ENCODE results near the gene EFCAB11. TPM values are rescaled to one million over a fixed set of nuclear protein-coding genes. Genes with fewer than 3 reads are reported as not detected.
A peak's percentile ranks its signal among the peaks of the same experiment; 100 is the strongest.
"Not testable (repeated sequence)": the region's sequence is repeated elsewhere in the genome, so short reads cannot be mapped to it uniquely, and the experiment has no call there.

EFCAB11 gene
- total and polyA plus RNA-seq, 8 donors, result 1.3 to 5.8 (median 2.6) TPM

DNA sequence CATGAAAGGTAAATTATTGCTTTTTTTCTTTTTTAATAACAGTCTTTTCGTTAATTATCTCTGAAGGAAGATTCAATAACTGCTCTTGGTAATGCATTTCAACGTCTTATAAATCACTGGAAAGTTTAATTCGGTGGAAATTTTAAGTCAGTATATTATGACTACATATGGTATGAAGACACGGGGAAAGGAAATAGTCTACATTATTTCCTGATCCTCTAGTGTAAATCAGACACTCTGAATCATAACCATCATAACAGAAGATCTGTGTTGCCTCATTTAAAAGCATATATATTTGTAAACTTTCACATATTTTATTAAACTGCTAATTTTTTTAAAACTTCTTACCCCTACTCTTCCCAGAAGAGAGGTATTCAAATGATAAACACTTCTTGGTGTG lies 53.7 kb downstream of the EFCAB11 start:
- WGBS, 2 donors, result 85 to 92% methylated on average over 4 of the region's 4 CpGs
- no peaks in the 10 kb centered on the region for H3K9me3 ChIP-seq
- no peak overlapping the region for H3K4me3 ChIP-seq
- intact Hi-C loops (cut with DNase I), result no loop called here
- ATAC-seq, result no peak
- no peaks in the 10 kb centered on the region for H3K36me3 ChIP-seq
- peaks cover 0 to 9% (median 6%) of the 10 kb centered on the region in 3 donors for H3K4me1 ChIP-seq
- no peak for TF ChIP-seq CTCF (IDR thresholded peaks at IDR 0.05)
- no peaks in the 10 kb centered on the region for H3K27me3 ChIP-seq
- no peak for FAIRE-seq
- DNase-seq, result no peak
- H3K27ac ChIP-seq, result no peak overlapping the region

DNA sequence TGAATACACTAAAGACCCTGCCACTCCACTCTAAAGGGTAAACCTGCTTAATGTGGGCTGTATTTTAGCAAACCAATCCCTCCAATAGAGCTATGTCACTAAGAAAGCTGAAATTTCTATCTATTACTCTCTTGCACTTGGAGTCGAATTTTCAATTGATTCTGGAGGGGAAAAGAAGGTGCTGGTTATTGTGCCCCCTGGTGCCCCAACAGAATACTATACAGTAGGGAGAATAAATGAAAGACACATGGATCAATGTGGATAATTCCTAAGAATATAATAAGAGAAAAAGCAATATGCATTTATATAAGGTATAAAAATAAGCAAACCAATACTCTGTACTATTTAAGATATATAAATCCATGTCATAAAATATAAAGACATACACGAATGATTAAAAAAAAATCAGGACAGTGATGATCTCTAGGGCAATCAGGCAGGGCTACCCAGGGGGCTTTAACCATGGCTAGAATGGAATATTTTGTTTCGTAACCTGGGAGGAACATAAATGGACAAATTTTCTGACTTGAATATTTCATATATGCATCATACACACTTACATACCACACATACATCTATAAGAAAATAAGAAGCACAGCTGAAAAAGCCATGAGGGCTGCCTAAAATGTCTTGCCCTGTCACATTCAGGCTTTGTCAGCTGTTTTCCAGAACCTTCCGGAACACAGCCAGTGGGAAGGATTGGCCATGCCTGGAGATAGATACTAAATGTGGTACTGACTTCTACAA lies 54.4 kb downstream of the EFCAB11 start:
- intact Hi-C loops (cut with DNase I), result no loop called here
- ATAC-seq (peak in 3 of 4 donors; percentile 61 to 70 (median 65)), FAIRE-seq (no peak), DNase-seq (no peak)
- Histone ChIP-seq H3K27me3 (no peaks in the 10 kb centered on the region), H3K36me3 (no peaks in the 10 kb centered on the region), H3K4me3 (no peak overlapping the region), H3K27ac (no peak overlapping the region), H3K4me1 (peaks cover 0 to 9% (median 6%) of the 10 kb centered on the region in 3 donors), H3K9me3 (no peaks in the 10 kb centered on the region)
- 77 to 83% methylated on average over 4 of the region's 4 CpGs for whole genome bisulfite sequencing, 2 donors
- peak in 2 of 4 donors; percentile 11 to 13 for TF ChIP-seq CTCF (IDR thresholded peaks at IDR 0.05)

- WGBS, 2 donors, result 88 to 91% methylated on average over 1 of the region's 1 CpG
Measured at GRCh38 chr14:89899291-89899690, 55.2 kb downstream of the EFCAB11 start.

GRCh38 chr14:89893388-89893787 lies 61.1 kb downstream of the EFCAB11 start:
- H3K27ac ChIP-seq; intact Hi-C loops (cut with DNase I); H3K36me3 ChIP-seq; DNase-seq; H3K27me3 ChIP-seq; H3K4me3 ChIP-seq; H3K4me1 ChIP-seq; FAIRE-seq; ATAC-seq; H3K9me3 ChIP-seq: not testable (repeated sequence)
- 86 to 89% methylated on average over 3 of the region's 3 CpGs for WGBS, 2 donors

More at GRCh38 chr14:89899291-89899690, 55.2 kb downstream of the EFCAB11 start:
- no peaks in the 10 kb centered on the region for H3K9me3 ChIP-seq
- peaks cover 0 to 9% (median 6%) of the 10 kb centered on the region in 3 donors for H3K4me1 ChIP-seq
- no peak overlapping the region for H3K27ac ChIP-seq
- H3K4me3 ChIP-seq, result no peak overlapping the region
- H3K36me3 ChIP-seq, result no peaks in the 10 kb centered on the region
- no peaks in the 10 kb centered on the region for H3K27me3 ChIP-seq
- ATAC-seq, result no peak
- intact Hi-C loops (cut with DNase I), result no loop called here
- DNase-seq, result no peak
- FAIRE-seq, result no peak
- no peak for TF ChIP-seq CTCF (IDR thresholded peaks at IDR 0.05)

DNA sequence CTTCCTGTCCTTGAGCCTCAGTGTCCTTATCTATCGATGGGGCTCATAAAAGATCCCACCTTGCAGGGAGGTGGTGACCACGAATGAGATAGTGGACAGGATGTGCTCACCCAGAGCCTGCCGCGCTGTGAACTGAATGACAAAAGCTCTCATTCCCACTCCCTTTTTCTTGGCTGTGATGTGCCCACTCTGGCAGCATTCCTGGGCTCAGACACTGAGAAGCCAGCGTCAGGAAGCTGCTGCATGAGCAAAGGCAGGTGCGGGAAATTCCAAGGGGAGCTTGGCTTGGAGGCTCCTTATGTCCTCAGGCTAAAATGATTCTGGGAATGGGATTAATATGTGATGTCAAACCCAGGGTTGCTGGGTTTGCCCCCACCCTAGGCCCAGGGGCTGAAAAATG lies 61.6 kb downstream of the EFCAB11 start:
- no peaks in the 10 kb centered on the region for H3K27me3 ChIP-seq
- FAIRE-seq (no peak), ATAC-seq (no peak), DNase-seq (no peak)
- H3K36me3 ChIP-seq, result no peaks in the 10 kb centered on the region
- WGBS, 2 donors, result 91 to 92% methylated on average over 6 of the region's 6 CpGs
- H3K27ac ChIP-seq, result no peak overlapping the region
- no peaks in the 10 kb centered on the region for H3K9me3 ChIP-seq
- TF ChIP-seq CTCF (IDR thresholded peaks at IDR 0.05), result no peak
- intact Hi-C loops (cut with DNase I), result no loop called here
- no peak overlapping the region for H3K4me3 ChIP-seq
- no peaks in the 10 kb centered on the region for H3K4me1 ChIP-seq

DNA sequence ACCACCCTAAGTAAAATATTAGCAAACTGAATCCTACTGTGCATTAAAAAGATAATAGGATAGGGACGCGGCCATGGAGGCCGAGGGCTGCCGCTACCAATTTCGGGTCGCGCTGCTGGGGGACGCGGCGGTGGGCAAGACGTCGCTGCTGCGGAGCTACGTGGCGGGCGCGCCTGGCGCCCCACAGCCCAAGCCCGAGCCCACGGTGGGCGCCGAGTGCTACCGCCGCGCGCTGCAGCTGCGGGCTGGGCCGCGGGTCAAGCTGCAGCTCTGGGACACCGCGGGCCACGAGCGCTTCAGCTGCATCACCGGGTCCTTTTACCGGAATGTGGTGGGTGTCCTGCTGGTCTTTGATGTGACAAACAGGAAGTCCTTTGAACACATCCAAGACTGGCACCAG lies 62.8 kb downstream of the EFCAB11 start:
- intact Hi-C loops (cut with DNase I); H3K27me3 ChIP-seq; H3K36me3 ChIP-seq; DNase-seq; H3K4me3 ChIP-seq; ATAC-seq; H3K9me3 ChIP-seq; FAIRE-seq; H3K27ac ChIP-seq; H3K4me1 ChIP-seq: not testable (repeated sequence)
- WGBS, 2 donors, result 96% methylated on average over 35 of the region's 35 CpGs

Measured in pancreas (tissue), 10 donors.